H1 (cell line): Measurements from ENCODE around the gene LUM. TPM values are rescaled to one million over a fixed set of nuclear protein-coding genes. Genes with fewer than 3 reads are reported as not detected.

Experiments used
- CBX5 ChIP-seq: fragments of 300-800, 300-1000 bp; sonication (generic); IDR thresholded peaks from 2 replicates; pipeline ENCODE4 v1.7.1; 2016; ENCODE audit warnings: antibody characterized with exemption, low read length, low read depth
- HDAC2 ChIP-seq, 2 experiments: fragments of 300-600 bp in 1 of 2; sonication (generic) in 1 of 2; IDR thresholded peaks; 2 replicates each; pipeline ENCODE4 v1.6.1; 2011 to 2012; ENCODE audit warnings: low read depth in 2 of 2, low read length in 2 of 2, mild to moderate bottlenecking in 2 of 2, moderate library complexity in 2 of 2, borderline replicate concordance in 1 of 2, inconsistent platforms in 1 of 2
- RBBP5 ChIP-seq: IDR thresholded peaks from 2 replicates; pipeline ENCODE4 v1.7.1; 2012; ENCODE audit warnings: low read depth, mild to moderate bottlenecking, inconsistent platforms, low read length, moderate library complexity, borderline replicate concordance
- RXRA ChIP-seq: IDR thresholded peaks from 2 replicates; pipeline ENCODE4 v1.6.1; 2011; ENCODE audit warnings: low read depth, mild to moderate bottlenecking, low read length, moderate library complexity; ENCODE audit not compliant: insufficient read depth
- TEAD4 ChIP-seq: IDR thresholded peaks from 2 replicates; pipeline ENCODE4 v1.6.1; 2012; ENCODE audit warnings: low read depth, low read length, inconsistent platforms, mixed read lengths
- ZNF274 ChIP-seq: IDR thresholded peaks from 2 replicates; pipeline ENCODE4 v1.7.0; 2012; ENCODE audit warnings: low read length, borderline replicate concordance; ENCODE audit errors: extremely low read depth
- polyA plus RNA-seq, 7 experiments: library from polyadenylated mRNA; depleted of rRNA in 3 of 7; stranded (reverse) in 5 of 7; unstranded in 2 of 7; fragments of >200 nt in 5 of 7; fragments of 200-250 nt in 2 of 7; gene quantifications; 1 replicate in 5 of 7; 2 replicates in 1 of 7; 4 replicates in 1 of 7; pipeline versions ENCODE4 v1.2.1 to v1.2.3, GENCODE V29; 2011 to 2013; ENCODE audit warnings: missing spikeins in 2 of 7, mixed read lengths in 2 of 7
- total RNA-seq: library from RNA; stranded (reverse); fragmentation: NEBNext Ultra II Directional; extraction: Animal tissue kit (Norgen Biotek cat#: 25700); gene quantifications from 2 replicates; pipeline ENCODE4 v1.2.1, GENCODE V29; 2021

The LUM gene
- total and polyA plus RNA-seq, 2 of the 8 experiments (the other 6 are each of a cell fraction or from before 2014, with no cell fraction given) = not detected

GRCh38 chr12:91058786-91059185 lies 52.5 kb downstream of the LUM start (continued):
- no peak for TF ChIP-seq ZNF274
- TF ChIP-seq CBX5 = no peak
- TF ChIP-seq RXRA = no peak
- TF ChIP-seq HDAC2 (IDR thresholded peaks at IDR 0.05; ENCODE audit: borderline replicate concordance in 1 of 2, low read depth in 2 of 2, low read length in 2 of 2) = no peak
- TF ChIP-seq RBBP5 = no peak
- TF ChIP-seq TEAD4 = no peak
